Endodermal cell (in vitro differentiated cells): Measurements from ENCODE around the gene TCL1A. TPM values are rescaled to one million over a fixed set of nuclear protein-coding genes. Genes with fewer than 3 reads are reported as not detected.

Source experiments
- DNase-seq: peaks from one replicate; pipeline ENCODE4 v3.0.0-alpha.2; 2017
- H3K27ac ChIP-seq: 2 replicates; pipeline ENCODE4 v1.5.1; 2013; ENCODE audit warnings: mild to moderate bottlenecking, low read depth, low read length, moderate library complexity
- H3K27me3 ChIP-seq: 2 replicates; pipeline ENCODE4 v1.6.1; 2013; ENCODE audit warnings: mild to moderate bottlenecking, low read length, moderate library complexity; ENCODE audit not compliant: insufficient read depth, control insufficient read depth, poor library complexity, severe bottlenecking
- H3K36me3 ChIP-seq: 2 replicates; pipeline ENCODE4 v1.7.0; 2013; ENCODE audit warnings: mild to moderate bottlenecking, low read length, moderate library complexity; ENCODE audit not compliant: control insufficient read depth, insufficient read depth
- H3K4me1 ChIP-seq: one replicate; pipeline ENCODE4 v1.7.0; 2013; ENCODE audit warnings: low read length; ENCODE audit not compliant: control insufficient read depth, insufficient read depth
- H3K4me3 ChIP-seq: 2 replicates; pipeline ENCODE4 v1.5.1; 2013; ENCODE audit warnings: mild to moderate bottlenecking, low read length, moderate library complexity
- H3K9ac ChIP-seq: 2 replicates; pipeline ENCODE4 v1.6.1; 2013; ENCODE audit warnings: mild to moderate bottlenecking, low read length, moderate library complexity; ENCODE audit not compliant: poor library complexity, severe bottlenecking; ENCODE audit errors: extremely low read depth
- H3K9me3 ChIP-seq: 2 replicates; pipeline ENCODE4 v1.6.1; 2013; ENCODE audit warnings: mild to moderate bottlenecking, low read length, moderate library complexity; ENCODE audit not compliant: control insufficient read depth
- H3K27ac Mint-ChIP-seq: 2 replicates; pipeline ENCODE4 v1.8.0; 2020; ENCODE audit warnings: mixed read lengths
- H3K27me3 Mint-ChIP-seq: 2 replicates; pipeline ENCODE4 v1.8.0; 2021; ENCODE audit warnings: mild to moderate bottlenecking, mixed read lengths; ENCODE audit not compliant: insufficient read depth
- H3K36me3 Mint-ChIP-seq: 2 replicates; pipeline ENCODE4 v1.8.0; 2020; ENCODE audit warnings: low read depth, mixed read lengths
- H3K4me1 Mint-ChIP-seq: 2 replicates; pipeline ENCODE4 v1.8.0; 2020; ENCODE audit warnings: mixed read lengths
- H3K4me3 Mint-ChIP-seq: 2 replicates; pipeline ENCODE4 v1.8.0; 2020; ENCODE audit warnings: mild to moderate bottlenecking, moderate library complexity, mixed read lengths
- H3K9me3 Mint-ChIP-seq: 2 replicates; pipeline ENCODE4 v1.8.0; 2020; ENCODE audit warnings: mild to moderate bottlenecking, mixed read lengths
- WGBS, 2 experiments: methylation state at CpG; one replicate each; pipeline versions ENCODE4 v1.1.5 to v1.1.7; 2013; ENCODE audit warnings: missing lambda C conversion rate in 2 of 2, mixed read lengths in 1 of 2; ENCODE audit not compliant: insufficient coverage in 1 of 2, insufficient read length in 1 of 2; 5-methylcytosine and 5-hydroxymethylcytosine counted together
- total RNA-seq, 2 donors: library from RNA; stranded (reverse); fragmentation: NEBNext Ultra II Directional in 1 of 2; extraction: Animal tissue kit (Norgen Biotek cat#: 25700) in 1 of 2; gene quantifications; 2 replicates in 1 of 2; 3 replicates in 1 of 2; pipeline ENCODE4 v1.2.1, GENCODE V29; 2021
- TF ChIP-seq, protein P1 (sequence below): fragments of 200-600 bp; sonication (generic); conservative IDR thresholded peaks from 2 replicates; pipeline ENCODE4 v1.5.0; 2021; ENCODE audit warnings: antibody characterized with exemption, mild to moderate bottlenecking

The TCL1A gene
- total RNA-seq, 2 donors from 2014 or later = 0.53 to 1.8 TPM

DNA sequence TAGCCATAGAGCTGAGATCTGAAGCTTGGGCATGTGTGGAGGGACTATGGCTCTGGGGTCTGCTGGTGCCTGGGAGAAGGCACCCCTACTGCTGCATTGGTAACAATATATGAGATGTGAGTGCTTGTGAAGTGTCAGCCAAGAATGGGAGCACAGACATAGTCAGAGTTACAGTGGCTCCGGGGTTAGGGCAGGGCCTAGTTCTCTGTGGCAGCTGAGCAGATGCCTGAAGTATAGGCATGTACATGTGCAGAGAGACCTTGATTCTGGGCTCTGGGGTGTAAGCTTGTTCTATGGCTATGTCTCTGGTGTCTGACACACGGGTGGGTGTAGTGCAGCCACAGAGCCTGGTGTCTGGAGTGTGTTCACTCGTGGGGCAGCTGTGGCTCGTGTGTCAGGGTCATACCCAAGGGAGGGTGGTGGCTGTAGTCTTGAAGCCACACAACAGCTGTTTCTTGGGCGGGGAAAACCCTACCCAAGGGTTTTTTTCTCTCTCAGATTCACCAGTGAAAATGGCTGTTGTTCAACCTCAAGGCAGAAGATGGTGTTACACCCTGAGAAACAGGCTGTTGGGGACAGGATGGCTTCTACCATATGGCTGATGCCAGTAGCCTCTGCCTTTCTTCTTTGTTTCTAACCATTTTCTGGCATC, 11.9 kb upstream of the TCL1A start:
- Mint-ChIP-seq H3K4me1 (no peaks in the 10 kb centered on the region), H3K27me3 (peaks cover 2% of the 10 kb centered on the region), H3K27ac (no peak overlapping the region), H3K36me3 (no peaks in the 10 kb centered on the region), H3K4me3 (no peak overlapping the region), H3K9me3 (peaks cover 7% of the 10 kb centered on the region)
- H3K27ac ChIP-seq = no peak overlapping the region
- no peaks in the 10 kb centered on the region for H3K27me3 ChIP-seq
- no peaks in the 10 kb centered on the region for H3K9me3 ChIP-seq
- no peaks in the 10 kb centered on the region for H3K4me1 ChIP-seq
- H3K4me3 ChIP-seq = no peak overlapping the region
- DNase-seq = no peak
- WGBS, 2 experiments = 90 to 93% methylated on average over 2 to 5 of the region's 5 CpGs
- no peaks in the 10 kb centered on the region for H3K36me3 ChIP-seq
- TF ChIP-seq, protein P1, sequence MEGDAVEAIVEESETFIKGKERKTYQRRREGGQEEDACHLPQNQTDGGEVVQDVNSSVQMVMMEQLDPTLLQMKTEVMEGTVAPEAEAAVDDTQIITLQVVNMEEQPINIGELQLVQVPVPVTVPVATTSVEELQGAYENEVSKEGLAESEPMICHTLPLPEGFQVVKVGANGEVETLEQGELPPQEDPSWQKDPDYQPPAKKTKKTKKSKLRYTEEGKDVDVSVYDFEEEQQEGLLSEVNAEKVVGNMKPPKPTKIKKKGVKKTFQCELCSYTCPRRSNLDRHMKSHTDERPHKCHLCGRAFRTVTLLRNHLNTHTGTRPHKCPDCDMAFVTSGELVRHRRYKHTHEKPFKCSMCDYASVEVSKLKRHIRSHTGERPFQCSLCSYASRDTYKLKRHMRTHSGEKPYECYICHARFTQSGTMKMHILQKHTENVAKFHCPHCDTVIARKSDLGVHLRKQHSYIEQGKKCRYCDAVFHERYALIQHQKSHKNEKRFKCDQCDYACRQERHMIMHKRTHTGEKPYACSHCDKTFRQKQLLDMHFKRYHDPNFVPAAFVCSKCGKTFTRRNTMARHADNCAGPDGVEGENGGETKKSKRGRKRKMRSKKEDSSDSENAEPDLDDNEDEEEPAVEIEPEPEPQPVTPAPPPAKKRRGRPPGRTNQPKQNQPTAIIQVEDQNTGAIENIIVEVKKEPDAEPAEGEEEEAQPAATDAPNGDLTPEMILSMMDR = no peak
- H3K9ac ChIP-seq = no peak overlapping the region

DNA sequence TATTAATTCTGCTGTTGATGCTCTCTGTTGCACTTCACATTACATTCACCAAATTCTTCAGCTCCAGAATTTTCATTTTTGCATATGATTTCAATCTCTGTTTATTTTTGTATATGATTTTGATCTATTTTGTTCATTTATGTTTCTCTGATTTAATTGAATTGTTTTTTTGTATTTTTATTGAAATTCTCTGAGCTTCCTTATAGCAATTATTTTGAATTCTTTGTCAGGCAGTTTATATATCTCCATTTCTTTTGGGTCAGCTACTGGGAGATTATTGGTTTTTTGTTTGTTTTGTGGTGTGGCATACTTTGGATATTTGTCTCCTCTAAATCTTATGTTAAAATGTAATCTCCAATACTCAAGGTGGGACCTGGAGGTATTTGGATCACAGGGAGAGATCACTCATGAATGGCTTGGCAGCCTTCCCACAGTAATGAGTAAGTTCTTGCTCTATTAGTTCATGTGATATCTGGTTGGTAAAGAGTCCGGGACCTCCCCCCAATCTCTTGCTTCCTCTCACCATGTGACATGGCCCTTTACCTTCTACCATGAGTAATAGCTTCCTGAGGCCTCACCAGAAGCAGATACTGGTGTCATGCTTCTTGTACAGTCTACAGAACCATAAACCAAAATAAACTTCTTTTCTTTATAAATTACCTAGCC, 8.7 kb upstream of the TCL1A start:
- Mint-ChIP-seq H3K27me3 (peaks cover 11% of the 10 kb centered on the region), H3K4me3 (no peak overlapping the region), H3K36me3 (no peaks in the 10 kb centered on the region), H3K9me3 (no peaks in the 10 kb centered on the region), H3K4me1 (no peaks in the 10 kb centered on the region), H3K27ac (no peak overlapping the region)
- Histone ChIP-seq H3K36me3 (no peaks in the 10 kb centered on the region), H3K27me3 (no peaks in the 10 kb centered on the region), H3K9ac (no peak overlapping the region), H3K27ac (no peak overlapping the region), H3K9me3 (no peaks in the 10 kb centered on the region), H3K4me1 (no peaks in the 10 kb centered on the region), H3K4me3 (no peak overlapping the region)
- TF ChIP-seq, protein P1 = no peak
- DNase-seq = no peak
- WGBS, 2 experiments = 100% methylated on average over 1 of the region's 1 CpG; no CpG with 5 or more reads in 1 of the 2 experiments

DNA sequence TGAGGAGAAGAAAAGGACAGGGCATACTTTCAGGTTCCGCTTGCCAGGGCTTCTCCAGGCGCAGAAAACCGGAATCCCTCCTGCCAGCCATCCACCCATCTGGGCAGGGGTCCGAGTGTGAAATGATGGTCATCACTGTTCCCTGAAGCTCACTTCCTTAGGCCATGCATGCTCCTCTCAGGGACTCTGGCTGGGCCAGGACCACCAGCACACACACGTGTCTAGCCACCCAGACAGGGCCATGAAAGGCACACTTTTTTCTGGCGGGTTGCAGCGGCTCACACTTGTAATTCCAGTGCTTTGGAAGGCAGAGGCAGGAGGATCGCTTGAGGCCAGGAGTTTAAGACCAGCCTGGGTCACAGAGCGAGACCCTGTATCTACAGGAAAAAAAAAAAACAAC, 1.5 kb downstream of the TCL1A start:
- Mint-ChIP-seq H3K9me3 (no peaks in the 10 kb centered on the region), H3K4me3 (no peak overlapping the region), H3K27me3 (peaks cover 47% of the 10 kb centered on the region), H3K4me1 (peaks cover 11% of the 10 kb centered on the region), H3K36me3 (no peaks in the 10 kb centered on the region), H3K27ac (no peak overlapping the region)
- no peak overlapping the region for H3K9ac ChIP-seq
- H3K9me3 ChIP-seq = no peaks in the 10 kb centered on the region
- H3K4me1 ChIP-seq = no peaks in the 10 kb centered on the region
- no peaks in the 10 kb centered on the region for H3K27me3 ChIP-seq
- no peak overlapping the region for H3K4me3 ChIP-seq
- no peak for DNase-seq
- WGBS, 2 experiments = 94 to 95% methylated on average over 6 to 9 of the region's 9 CpGs
- no peak overlapping the region for H3K27ac ChIP-seq
- TF ChIP-seq, protein P1 = no peak
- H3K36me3 ChIP-seq = no peaks in the 10 kb centered on the region
